ENCODE results near the gene SHROOM2. TPM values are rescaled to one million over a fixed set of nuclear protein-coding genes. Genes with fewer than 3 reads are reported as not detected.
A peak's percentile ranks its signal among the peaks of the same experiment; 100 is the strongest.

The SHROOM2 gene, protein sequence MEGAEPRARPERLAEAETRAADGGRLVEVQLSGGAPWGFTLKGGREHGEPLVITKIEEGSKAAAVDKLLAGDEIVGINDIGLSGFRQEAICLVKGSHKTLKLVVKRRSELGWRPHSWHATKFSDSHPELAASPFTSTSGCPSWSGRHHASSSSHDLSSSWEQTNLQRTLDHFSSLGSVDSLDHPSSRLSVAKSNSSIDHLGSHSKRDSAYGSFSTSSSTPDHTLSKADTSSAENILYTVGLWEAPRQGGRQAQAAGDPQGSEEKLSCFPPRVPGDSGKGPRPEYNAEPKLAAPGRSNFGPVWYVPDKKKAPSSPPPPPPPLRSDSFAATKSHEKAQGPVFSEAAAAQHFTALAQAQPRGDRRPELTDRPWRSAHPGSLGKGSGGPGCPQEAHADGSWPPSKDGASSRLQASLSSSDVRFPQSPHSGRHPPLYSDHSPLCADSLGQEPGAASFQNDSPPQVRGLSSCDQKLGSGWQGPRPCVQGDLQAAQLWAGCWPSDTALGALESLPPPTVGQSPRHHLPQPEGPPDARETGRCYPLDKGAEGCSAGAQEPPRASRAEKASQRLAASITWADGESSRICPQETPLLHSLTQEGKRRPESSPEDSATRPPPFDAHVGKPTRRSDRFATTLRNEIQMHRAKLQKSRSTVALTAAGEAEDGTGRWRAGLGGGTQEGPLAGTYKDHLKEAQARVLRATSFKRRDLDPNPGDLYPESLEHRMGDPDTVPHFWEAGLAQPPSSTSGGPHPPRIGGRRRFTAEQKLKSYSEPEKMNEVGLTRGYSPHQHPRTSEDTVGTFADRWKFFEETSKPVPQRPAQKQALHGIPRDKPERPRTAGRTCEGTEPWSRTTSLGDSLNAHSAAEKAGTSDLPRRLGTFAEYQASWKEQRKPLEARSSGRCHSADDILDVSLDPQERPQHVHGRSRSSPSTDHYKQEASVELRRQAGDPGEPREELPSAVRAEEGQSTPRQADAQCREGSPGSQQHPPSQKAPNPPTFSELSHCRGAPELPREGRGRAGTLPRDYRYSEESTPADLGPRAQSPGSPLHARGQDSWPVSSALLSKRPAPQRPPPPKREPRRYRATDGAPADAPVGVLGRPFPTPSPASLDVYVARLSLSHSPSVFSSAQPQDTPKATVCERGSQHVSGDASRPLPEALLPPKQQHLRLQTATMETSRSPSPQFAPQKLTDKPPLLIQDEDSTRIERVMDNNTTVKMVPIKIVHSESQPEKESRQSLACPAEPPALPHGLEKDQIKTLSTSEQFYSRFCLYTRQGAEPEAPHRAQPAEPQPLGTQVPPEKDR (N-terminal part only)
- total RNA-seq (10 to 100 TPM; 10.0 to 16.8 (median 12.2) TPM), polyA plus RNA-seq (1 to 10 TPM; 7.6 to 9.7 TPM)
- long read RNA-seq, donor 1, partial matches to known transcripts = 5 of 8 reads
- long read RNA-seq, donor 1, other reads (novel, unspliced or antisense) = 3 of 8 reads
- long read RNA-seq, donor 2, partial matches to known transcripts = 5 of 5 reads
- long read RNA-seq, donor 2, other reads (novel, unspliced or antisense) = 0 of 5 reads
- long read RNA-seq, donor 3, full-length matches to known transcripts = 2 of 22 reads
- long read RNA-seq, donor 3, partial matches to known transcripts = 16 of 22 reads
- long read RNA-seq, donor 3, other reads (novel, unspliced or antisense) = 4 of 22 reads

GRCh38 chrX:9785944-9786797, at the start of gene SHROOM2:
Gene SHROOM2, plus strand, starts transcription at chrX:9786429. Its CDS starts 117 bp downstream, at chrX:9786546.
- DNase-seq = peak; percentile 40 to 68 (median 62)
- WGBS, 3 donors = 0 to 15% (median 6%) methylated on average over 10 to 132 of the region's 132 CpGs
- TF ChIP-seq POLR2A (IDR thresholded peaks at IDR 0.05) = no peak
- no peak for TF ChIP-seq EP300 (IDR thresholded peaks at IDR 0.05)
- no peak for TF ChIP-seq CTCF (IDR thresholded peaks at IDR 0.05)
- Histone ChIP-seq H3K4me1 (ENCODE audit: insufficient read depth) (peaks cover 6% of the 10 kb centered on the region), H3K9me3 (no peaks in the 10 kb centered on the region), H3K27me3 (no peaks in the 10 kb centered on the region), H3K27ac (peak within 1 kb of the TSS; percentile 75 to 78), H3K36me3 (no peaks in the 10 kb centered on the region), H3K4me3 (peak within 1 kb of the TSS; percentile 38)
- intact Hi-C loops (cut with DNase I) = loop anchor here in 1 of 4 donors (10.0 kb wide), 1 partner anchor 339 kb away; no protein-coding TSS in a partner anchor

DNA sequence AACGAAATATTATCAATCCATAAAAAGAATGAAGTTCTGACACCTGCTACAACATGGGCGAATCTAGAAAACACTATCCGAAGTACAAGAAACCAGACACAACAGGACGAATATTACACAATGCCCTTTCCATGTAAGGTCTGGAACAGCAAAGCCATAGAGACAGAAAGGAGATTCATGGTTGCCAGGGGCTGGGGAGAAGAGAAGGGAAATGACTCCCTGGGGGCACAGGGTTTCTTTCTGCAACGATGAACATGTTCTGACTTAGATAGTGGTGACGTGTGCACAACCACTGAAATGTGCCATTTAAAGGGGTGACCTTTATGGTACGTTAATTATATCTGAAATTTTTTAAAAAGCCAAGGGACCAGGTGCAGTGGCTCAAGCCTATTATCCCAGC, 48.9 kb upstream of the SHROOM2 start:
- Histone ChIP-seq H3K36me3 (no peaks in the 10 kb centered on the region), H3K27me3 (no peaks in the 10 kb centered on the region), H3K27ac (no peak overlapping the region), H3K4me1 (ENCODE audit: insufficient read depth) (no peaks in the 10 kb centered on the region), H3K9me3 (no peaks in the 10 kb centered on the region), H3K4me3 (no peak overlapping the region)
- no peak for TF ChIP-seq CTCF (IDR thresholded peaks at IDR 0.05)
- DNase-seq = no peak
- WGBS, 3 donors = 68 to 73% (median 69%) methylated on average over 7 of the region's 7 CpGs
- intact Hi-C loops (cut with DNase I) = no loop called here

- no peaks in the 10 kb centered on the region for H3K9me3 ChIP-seq
Measured at GRCh38 chrX:9738151-9738550, 48.1 kb upstream of the SHROOM2 start.

More at GRCh38 chrX:9738151-9738550, 48.1 kb upstream of the SHROOM2 start:
- WGBS, 3 donors = 36 to 49% (median 37%) methylated on average over 3 of the region's 3 CpGs
- H3K36me3 ChIP-seq = no peaks in the 10 kb centered on the region
- no peaks in the 10 kb centered on the region for H3K4me1 ChIP-seq (ENCODE audit: insufficient read depth)
- no peak for DNase-seq
- H3K27me3 ChIP-seq = no peaks in the 10 kb centered on the region
- H3K27ac ChIP-seq = no peak overlapping the region
- H3K4me3 ChIP-seq = no peak overlapping the region
- intact Hi-C loops (cut with DNase I) = no loop called here
- TF ChIP-seq EP300 (IDR thresholded peaks at IDR 0.05) (no peak), CTCF (IDR thresholded peaks at IDR 0.05) (no peak), POLR2A (IDR thresholded peaks at IDR 0.05) (no peak)
